ENCODE results near the gene ADORA2B.

ADORA2B gene

DNA sequence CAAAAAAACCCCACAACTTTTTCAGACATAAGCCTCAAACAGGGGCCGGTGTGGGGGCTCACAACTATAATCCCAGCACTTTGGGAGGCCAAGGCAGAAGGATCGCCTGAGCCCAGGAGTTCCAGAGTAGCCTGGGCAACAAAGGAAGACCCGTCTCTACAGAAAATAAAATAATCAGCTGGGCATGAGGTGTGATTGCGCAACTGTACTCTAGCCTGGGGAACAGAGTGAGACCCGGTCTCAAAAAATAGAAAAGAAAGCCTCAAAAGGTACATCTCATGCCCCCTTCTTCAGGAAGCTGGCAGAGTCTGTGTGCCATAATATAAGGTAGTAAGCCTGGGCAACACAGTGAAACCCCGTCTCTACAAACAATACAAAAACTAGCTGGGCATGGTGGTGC, 51.4 kb downstream of the ADORA2B start:
- DNase-seq (ENCODE audit: low read depth), result no peak

DNA sequence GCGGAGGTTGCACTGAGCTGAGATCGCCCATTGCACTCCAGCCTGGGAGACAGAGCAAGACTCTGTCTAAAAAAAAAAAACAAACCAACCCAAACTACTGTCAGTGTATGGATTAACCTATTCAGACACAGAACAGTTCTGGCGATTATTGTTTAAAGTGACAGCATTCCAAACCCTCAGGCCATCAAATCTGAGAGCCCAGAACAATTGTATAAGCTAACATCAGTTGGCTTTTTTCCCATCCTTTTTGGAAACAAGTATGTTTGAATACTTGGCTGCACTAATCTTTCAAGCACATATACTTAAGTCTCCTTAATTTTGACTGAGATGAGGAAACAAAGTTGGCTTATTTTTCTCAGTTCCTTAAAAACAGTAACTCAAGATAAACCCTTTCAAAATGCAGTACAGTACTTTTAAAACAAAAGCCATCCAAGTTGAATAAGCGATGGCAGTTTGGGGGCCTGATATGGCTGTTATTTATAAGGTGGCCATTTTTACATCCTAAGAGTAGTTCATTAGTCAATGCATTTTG, 53.2 kb downstream of the ADORA2B start:
- no peak for DNase-seq (ENCODE audit: low read depth)

DNA sequence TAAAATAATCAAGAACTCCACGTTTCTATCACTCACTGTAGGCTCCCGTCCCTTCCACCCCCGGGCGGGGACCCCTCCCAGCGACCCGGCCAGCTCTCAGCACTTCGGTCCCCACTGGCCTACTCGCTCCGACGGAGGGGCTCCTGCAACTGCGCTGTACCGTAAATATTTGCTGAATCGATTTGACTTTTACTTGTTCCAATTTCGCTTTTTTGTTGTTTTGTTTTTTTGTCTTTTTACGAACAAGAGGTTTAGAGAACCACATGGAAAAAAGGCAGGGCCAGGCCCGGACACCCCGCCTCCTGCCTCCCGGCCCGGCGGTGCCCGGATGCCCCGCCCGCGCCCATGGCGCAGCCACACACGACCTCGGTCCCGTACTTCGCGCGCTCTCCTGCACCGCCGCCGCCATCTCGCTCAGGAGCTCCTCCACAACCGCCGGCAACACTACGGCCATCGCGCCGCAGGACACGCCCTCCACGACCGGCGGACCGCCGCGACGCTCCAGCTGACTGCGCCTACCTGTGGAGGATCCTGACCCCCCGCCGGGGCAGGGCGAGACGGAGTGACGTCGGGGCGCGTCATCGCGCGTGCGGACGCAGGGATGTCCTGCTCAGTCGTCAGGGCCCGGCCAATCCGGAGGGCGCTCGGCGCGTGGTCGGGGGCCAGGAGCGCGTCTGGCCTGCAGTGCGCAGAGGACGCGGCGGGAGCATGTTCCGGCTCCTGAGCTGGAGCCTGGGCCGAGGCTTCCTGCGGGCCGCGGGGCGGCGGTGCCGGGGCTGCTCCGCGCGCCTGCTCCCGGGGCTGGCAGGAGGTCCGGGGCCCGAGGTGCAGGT, 54.4 kb downstream of the ADORA2B start, which contains the start of the genes TTC19 and ZSWIM7:
TTC19 (plus strand) TSS at position 684 of the 833 bp plus-strand sequence; CDS start at position 709, 25 bp downstream.
ZSWIM7 (minus strand) TSS at position 564 of the 833 bp plus-strand sequence; CDS start at position 454, 110 bp downstream.
- DNase-seq (ENCODE audit: low read depth), result peak; percentile 58

DNA sequence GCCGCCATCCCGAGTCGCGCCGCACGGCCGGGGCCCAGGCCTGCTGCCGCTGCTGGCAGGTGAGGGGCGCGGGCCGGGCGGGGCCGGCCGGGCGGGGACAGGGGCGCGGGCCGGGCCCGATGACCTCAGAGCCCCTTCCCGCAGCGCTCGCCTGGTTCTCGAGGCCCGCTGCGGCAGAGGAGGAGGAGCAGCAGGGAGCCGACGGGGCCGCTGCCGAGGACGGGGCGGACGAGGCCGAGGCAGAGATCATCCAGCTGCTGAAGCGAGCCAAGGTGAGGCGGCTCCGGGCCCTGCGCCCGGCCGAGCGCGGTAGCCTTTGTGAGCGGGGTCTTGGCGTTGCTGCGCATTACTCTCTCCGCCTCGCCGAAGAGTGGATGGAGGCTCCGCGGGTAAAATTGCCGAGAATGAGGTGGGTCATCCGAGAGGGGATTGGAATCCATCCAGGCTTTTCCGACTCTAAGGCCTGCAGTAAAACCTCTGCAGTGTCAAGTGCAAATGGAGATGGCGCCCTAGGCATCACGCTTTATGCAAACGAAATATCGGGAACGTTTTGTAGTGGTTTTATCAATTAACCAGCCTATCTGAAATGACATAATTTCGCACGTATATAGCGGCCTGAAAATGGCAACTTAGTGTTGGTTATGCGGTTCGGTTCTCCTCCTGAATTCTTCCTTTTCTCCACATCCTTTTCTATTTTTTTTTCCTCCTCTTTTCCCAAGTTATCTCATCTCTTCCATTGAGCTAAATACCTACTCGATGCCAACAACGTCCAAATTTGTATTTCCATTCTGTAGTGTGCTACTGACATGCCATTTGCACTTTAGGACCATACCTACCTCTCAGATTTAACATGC, 55.3 kb downstream of the ADORA2B start:
- no peak for DNase-seq (ENCODE audit: low read depth)

DNA sequence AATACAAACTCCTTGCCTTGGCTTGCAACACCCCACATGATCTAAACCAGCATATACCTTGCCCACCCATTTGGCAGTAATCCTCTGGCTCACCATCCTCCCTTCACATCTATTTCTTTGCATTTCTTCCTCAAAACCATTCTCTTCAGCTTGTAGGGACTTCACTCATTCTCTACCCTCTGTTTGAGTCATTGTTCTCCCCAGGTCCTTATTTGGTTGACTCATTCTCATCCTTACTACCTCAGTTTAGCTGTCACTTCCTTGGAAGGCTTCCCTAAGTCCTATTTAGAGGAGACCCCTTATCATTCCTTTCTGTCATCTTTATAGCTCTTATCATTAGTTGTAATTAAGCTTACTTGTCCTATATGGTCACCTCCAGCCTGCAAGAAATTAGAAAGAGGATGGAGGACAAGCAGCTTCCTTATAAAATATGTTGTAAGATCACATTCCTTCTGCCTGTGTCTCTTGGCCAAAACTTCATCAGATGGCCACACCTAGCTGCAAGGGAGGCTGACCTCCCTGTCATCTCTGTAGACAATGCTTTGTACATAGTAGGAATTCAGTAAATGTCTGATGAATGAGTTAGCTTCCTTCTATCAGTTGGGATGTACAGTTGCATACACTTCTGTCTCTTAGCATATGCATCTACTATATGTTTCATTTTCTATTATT, 56.4 kb downstream of the ADORA2B start:
- no peak for DNase-seq (ENCODE audit: low read depth)

DNA sequence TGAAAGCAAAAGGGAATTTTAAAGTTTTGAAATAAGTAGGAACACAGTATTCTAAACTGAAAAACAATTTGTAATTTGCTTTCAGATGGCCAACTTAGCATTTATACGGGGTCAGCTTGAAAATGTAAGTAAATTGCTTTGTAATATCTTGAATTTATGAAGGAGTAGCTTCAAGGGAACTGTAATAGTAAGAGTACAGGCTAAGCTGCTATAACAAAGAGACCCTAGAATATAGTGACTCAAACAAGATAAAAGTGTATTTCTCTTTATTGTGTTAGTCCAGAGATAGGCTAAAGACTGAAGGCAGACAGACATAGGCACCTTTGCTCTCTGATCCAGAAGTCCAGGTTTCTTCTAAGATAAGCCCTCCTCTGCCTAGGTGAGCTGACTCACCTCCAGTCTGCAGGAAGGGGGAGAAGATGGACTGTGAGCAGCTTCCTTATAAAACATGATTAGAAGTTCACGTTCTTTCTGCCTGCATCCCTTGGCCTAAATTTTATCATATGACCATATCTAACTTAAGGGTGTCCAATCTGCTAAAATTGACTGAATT, 57.9 kb downstream of the ADORA2B start:
- DNase-seq (ENCODE audit: low read depth), result no peak

DNA sequence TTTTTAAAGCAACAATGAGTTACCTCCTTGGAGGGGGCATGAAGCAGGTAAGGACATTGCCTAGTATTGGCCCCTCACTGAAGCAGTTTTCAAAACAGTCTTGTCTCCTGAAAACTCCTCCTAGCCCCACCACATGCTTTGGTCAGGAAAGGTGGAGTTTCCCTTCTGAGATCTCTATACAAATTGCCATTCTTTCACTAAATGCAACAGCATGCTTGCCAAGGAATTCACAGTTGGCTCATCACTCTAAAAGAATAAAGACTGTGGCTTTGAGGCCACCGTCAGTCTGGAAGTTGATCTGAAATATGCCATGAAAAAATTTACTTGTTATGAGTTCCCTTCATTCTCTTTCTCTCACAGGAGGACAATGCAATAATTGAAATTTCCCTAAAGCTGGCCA, 58.9 kb downstream of the ADORA2B start:
- no peak for DNase-seq (ENCODE audit: low read depth)

DNA sequence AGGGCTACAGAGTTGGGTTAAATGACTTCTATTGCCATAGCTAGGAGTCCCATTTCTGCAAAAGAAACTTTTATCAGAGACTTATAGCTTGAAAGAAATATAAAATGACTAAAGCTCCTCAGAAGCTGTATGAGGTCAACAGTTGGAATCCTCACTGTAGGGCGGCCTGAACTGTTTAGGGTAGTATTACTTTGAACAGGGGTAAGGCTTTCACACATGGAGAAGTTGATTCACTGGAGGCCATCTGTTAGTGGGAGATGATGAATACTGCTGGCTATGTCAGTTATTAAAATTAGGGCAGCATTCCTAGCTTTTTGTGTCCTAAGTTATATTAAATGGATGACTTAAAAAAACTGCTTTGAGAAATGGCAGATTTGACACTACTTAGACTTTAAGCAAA, 60.7 kb downstream of the ADORA2B start:
- no peak for DNase-seq (ENCODE audit: low read depth)

DNA sequence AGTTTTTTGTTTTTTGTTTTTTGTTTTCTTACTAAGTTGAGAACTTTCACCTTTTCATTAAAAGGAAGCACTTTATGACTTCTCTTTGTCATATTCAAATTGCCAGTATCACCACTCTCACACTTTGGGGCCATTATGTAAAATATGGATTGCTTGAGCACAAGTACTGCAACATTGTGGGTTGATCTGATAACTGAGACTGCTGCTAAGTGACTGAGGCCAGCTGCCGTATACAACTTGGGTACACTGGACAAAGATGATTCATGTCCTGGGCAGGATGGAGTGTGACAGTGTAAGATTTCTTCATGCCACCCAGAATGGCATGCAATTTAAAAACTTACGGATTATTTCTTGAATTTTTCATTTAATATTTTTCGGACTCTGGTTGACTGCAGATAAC, 62.5 kb downstream of the ADORA2B start:
- DNase-seq (ENCODE audit: low read depth), result no peak

DNA sequence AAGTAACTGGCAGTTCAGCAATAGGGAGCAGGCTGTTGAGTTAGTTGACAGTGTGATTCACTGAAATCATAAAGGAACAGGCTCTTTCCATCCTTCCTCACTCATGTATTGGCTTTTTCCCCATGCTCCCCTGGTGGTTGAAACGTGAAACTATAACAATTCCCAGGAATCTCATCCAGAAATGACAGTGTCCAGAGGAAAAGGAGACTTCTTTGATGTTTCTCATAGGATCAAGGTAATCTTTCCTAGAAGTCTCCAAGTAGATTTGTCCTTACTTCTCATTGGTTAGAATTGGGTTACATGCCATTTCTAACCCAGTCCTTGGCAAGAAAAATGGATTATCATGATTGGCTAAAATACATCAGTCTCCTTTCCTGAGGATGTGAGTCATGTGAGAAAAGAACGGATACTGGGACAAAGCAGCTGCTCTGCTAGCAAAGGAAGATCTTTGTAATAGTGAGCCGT, 69.0 kb downstream of the ADORA2B start:
- peak; percentile 38 for DNase-seq (ENCODE audit: low read depth)

DNA sequence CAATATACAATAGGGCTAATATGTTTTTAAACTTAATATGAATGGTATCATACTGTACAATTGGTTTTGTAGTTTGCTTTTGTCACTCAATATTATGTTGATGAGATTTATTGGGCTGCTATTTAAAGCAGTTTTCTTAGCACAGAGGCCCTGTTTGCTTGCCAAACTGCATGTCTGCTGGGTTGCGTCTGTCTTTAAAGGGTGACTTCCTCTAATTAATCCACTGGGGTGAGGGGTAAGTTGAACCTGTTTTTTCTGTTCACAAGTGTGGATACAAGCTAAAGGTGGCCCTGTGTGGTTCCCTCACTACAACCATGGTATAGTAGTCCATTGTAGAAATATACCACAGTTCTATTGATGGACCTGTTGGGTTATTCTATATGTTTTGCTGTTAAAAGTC, 74.4 kb downstream of the ADORA2B start:
- no peak for DNase-seq (ENCODE audit: low read depth)

DNA sequence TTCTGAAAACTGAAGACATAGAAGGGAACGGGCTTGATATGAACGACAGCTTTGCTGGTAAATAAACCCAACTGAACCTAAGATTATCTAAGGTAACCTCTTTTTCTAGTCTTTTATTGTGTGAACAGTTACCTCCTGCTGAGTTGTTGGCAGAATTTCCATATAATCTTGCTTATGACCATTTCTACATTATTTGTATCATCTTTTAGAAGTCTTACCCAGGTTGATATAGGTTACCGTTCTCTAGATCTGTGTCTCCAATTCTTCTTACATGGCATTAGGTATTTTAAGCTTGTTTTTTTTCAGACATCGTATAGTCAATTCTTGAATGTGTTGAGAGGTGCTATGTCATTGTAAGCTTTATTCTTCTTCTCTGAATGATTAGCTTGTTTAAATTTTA, 79.0 kb downstream of the ADORA2B start:
- DNase-seq (ENCODE audit: low read depth), result no peak

DNA sequence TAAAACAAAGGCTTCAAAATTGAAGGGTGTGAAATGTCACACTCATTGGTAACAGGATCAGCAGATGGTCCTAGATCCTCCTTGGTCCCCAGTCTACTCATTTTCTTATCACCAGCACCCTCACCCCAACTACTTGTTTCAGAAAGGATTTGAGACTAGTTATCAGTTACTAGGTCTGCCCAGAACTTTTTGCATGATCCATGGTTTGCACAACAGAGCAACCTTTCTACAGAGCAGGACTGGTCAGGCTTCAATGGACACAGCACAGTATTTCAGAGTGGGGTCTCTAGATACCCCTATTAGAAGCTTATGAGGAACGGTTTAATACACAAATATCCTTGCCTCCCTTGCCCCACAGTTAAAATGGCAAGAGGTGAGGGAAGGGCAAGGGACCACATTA, 80.3 kb downstream of the ADORA2B start:
- no peak for DNase-seq (ENCODE audit: low read depth)

Measured in GM04503 (cell line).